ENCODE measurements around the gene RPE.

Gene RPE

DNA sequence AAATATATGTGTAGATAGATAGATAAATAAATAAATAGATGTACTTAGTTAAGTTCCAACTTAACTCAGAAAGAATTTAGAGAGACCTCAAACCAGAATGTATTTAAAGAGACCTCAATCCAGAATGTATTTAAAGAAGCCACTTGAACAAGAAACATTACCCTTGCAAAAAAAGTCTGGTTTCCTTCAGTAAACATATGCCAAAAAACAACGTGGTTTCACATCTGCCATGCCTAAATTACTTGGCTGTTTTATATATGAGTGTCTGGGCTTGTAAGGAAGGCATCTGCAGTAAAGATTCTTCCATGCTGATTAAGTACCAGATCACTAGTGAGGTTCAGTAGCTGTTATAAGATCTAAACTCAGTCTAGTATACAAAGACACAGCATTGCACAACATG is 29.1 kb upstream of the RPE start:
- Histone ChIP-seq H3F3A (ENCODE audit: insufficient read depth, low read length) (no peaks in the 10 kb centered on the region), H3K4me2 (ENCODE audit: low read length) (no peak overlapping the region), H3K79me2 (ENCODE audit: insufficient read depth, low read length) (no peaks in the 10 kb centered on the region), H4K20me1 (ENCODE audit: insufficient read depth, low read length) (no peaks in the 10 kb centered on the region), H3K9ac (ENCODE audit: low read length) (no peak overlapping the region), H3K9me3 (ENCODE audit: low read length) (no peaks in the 10 kb centered on the region), H3K9me2 (ENCODE audit: low read depth, low read length) (no peaks in the 10 kb centered on the region), H3K27ac (ENCODE audit: low read depth, low read length, poor library complexity, severe bottlenecking) (no peak overlapping the region), H3K36me3 (ENCODE audit: insufficient read depth, low read length) (no peaks in the 10 kb centered on the region), H3K27me3 (ENCODE audit: insufficient read depth, low read length) (no peaks in the 10 kb centered on the region), H2AFZ (ENCODE audit: low read length) (no peak overlapping the region), H3K4me1 (ENCODE audit: insufficient read depth, low read length, severe bottlenecking) (no peaks in the 10 kb centered on the region), H3K4me3 (ENCODE audit: low read depth, low read length, poor library complexity, severe bottlenecking) (no peak overlapping the region)
- TF ChIP-seq EZH2 (IDR thresholded peaks at IDR 0.05; ENCODE audit: borderline replicate concordance, low read length): no peak
- TF ChIP-seq, protein P1, sequence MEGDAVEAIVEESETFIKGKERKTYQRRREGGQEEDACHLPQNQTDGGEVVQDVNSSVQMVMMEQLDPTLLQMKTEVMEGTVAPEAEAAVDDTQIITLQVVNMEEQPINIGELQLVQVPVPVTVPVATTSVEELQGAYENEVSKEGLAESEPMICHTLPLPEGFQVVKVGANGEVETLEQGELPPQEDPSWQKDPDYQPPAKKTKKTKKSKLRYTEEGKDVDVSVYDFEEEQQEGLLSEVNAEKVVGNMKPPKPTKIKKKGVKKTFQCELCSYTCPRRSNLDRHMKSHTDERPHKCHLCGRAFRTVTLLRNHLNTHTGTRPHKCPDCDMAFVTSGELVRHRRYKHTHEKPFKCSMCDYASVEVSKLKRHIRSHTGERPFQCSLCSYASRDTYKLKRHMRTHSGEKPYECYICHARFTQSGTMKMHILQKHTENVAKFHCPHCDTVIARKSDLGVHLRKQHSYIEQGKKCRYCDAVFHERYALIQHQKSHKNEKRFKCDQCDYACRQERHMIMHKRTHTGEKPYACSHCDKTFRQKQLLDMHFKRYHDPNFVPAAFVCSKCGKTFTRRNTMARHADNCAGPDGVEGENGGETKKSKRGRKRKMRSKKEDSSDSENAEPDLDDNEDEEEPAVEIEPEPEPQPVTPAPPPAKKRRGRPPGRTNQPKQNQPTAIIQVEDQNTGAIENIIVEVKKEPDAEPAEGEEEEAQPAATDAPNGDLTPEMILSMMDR (IDR thresholded peaks at IDR 0.05; ENCODE audit: low read length): no peak

DNA sequence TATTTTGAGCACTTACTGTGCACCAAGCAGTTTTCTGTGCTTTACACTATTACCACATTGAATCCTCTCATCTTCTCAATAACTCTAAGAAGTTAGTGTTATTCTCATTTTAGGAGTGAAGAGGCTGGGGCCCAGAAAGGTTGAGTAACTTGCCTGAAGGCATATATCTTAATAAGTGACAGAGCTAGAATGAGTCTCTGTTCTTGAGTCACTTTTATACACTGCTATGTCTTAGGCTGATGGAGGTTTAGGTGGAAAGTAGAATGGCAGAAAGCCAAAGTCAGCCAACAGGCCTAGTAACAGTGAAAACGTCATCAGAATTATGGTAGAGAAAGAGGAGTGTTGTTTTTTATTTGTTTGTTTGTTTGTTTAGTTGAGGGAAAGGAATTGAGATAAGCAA is 27.9 kb upstream of the RPE start:
- H3K4me3 ChIP-seq (ENCODE audit: low read depth, low read length, poor library complexity, severe bottlenecking): no peak overlapping the region
- no peaks in the 10 kb centered on the region for H3K27me3 ChIP-seq (ENCODE audit: insufficient read depth, low read length)
- H3K4me1 ChIP-seq (ENCODE audit: insufficient read depth, low read length, severe bottlenecking): no peaks in the 10 kb centered on the region
- no peak overlapping the region for H2AFZ ChIP-seq (ENCODE audit: low read length)
- no peaks in the 10 kb centered on the region for H4K20me1 ChIP-seq (ENCODE audit: insufficient read depth, low read length)
- no peak overlapping the region for H3K27ac ChIP-seq (ENCODE audit: low read depth, low read length, poor library complexity, severe bottlenecking)
- H3K9ac ChIP-seq (ENCODE audit: low read length): no peak overlapping the region
- H3K4me2 ChIP-seq (ENCODE audit: low read length): no peak overlapping the region
- TF ChIP-seq, protein P1 (IDR thresholded peaks at IDR 0.05; ENCODE audit: low read length): no peak
- no peak for TF ChIP-seq EZH2 (IDR thresholded peaks at IDR 0.05; ENCODE audit: borderline replicate concordance, low read length)
- no peaks in the 10 kb centered on the region for H3K9me3 ChIP-seq (ENCODE audit: low read length)
- H3K9me2 ChIP-seq (ENCODE audit: low read depth, low read length): no peaks in the 10 kb centered on the region
- no peaks in the 10 kb centered on the region for H3K79me2 ChIP-seq (ENCODE audit: insufficient read depth, low read length)
- no peaks in the 10 kb centered on the region for H3K36me3 ChIP-seq (ENCODE audit: insufficient read depth, low read length)
- no peaks in the 10 kb centered on the region for H3F3A ChIP-seq (ENCODE audit: insufficient read depth, low read length)

DNA sequence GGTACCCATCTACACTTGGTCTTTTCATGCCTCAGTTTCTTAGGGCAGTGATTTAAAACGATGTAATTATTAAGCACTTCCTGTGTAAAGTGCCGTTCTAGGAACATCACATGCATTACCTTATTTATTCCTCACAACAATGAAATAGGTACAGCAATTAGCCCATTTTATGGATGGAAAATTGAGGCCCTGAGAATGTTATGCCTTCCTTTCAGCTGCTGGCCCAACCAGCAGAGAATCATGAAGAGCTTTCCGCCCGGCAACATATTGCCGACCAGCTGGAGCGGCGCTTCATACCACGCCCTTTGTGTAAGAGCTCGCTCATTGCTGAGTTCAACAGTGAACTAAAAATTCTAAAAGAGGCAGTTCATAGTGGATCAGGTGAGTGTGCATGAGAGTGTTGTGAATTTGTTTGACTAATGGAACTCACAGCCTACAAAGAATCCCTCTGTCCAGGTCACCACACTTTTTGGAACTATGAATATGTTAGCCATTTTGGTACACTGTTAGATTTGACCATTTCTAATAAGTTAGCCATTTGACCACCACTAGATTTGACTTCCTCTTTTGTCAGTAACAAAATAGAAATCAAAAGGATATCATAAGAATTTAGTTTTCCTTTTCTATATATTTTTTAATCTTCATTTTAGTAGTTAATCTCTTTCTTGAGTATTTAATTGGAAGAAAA is 25.6 kb upstream of the RPE start:
- TF ChIP-seq, protein P1 (IDR thresholded peaks at IDR 0.05; ENCODE audit: low read length): no peak
- TF ChIP-seq EZH2 (IDR thresholded peaks at IDR 0.05; ENCODE audit: borderline replicate concordance, low read length): no peak
- Histone ChIP-seq H3K9me3 (ENCODE audit: low read length) (no peaks in the 10 kb centered on the region), H3K4me3 (ENCODE audit: low read depth, low read length, poor library complexity, severe bottlenecking) (no peak overlapping the region), H3K27ac (ENCODE audit: low read depth, low read length, poor library complexity, severe bottlenecking) (no peak overlapping the region), H3K27me3 (ENCODE audit: insufficient read depth, low read length) (no peaks in the 10 kb centered on the region), H3K79me2 (ENCODE audit: insufficient read depth, low read length) (no peaks in the 10 kb centered on the region), H3K36me3 (ENCODE audit: insufficient read depth, low read length) (no peaks in the 10 kb centered on the region), H4K20me1 (ENCODE audit: insufficient read depth, low read length) (no peaks in the 10 kb centered on the region), H3K4me1 (ENCODE audit: insufficient read depth, low read length, severe bottlenecking) (no peaks in the 10 kb centered on the region), H3K4me2 (ENCODE audit: low read length) (no peak overlapping the region), H3K9me2 (ENCODE audit: low read depth, low read length) (no peaks in the 10 kb centered on the region), H3F3A (ENCODE audit: insufficient read depth, low read length) (no peaks in the 10 kb centered on the region), H2AFZ (ENCODE audit: low read length) (no peak overlapping the region), H3K9ac (ENCODE audit: low read length) (no peak overlapping the region)

Data from OCI-LY1 (cell line).